GM19324 (cell line): ENCODE results near the gene ANKRD40.
"Not testable (repeated sequence)": the region's sequence is repeated elsewhere in the genome, so short reads cannot be mapped to it uniquely, and the experiment has no call there.

Experiments used
- ATAC-seq: cut with Tn5 transposase; IDR thresholded peaks from one replicate; pipeline ENCODE4 v1.9.1; 2021; ENCODE audit warnings: mild to moderate bottlenecking, moderate library complexity; ENCODE audit not compliant: unreplicated experiment, low FRiP score

The ANKRD40 gene

DNA sequence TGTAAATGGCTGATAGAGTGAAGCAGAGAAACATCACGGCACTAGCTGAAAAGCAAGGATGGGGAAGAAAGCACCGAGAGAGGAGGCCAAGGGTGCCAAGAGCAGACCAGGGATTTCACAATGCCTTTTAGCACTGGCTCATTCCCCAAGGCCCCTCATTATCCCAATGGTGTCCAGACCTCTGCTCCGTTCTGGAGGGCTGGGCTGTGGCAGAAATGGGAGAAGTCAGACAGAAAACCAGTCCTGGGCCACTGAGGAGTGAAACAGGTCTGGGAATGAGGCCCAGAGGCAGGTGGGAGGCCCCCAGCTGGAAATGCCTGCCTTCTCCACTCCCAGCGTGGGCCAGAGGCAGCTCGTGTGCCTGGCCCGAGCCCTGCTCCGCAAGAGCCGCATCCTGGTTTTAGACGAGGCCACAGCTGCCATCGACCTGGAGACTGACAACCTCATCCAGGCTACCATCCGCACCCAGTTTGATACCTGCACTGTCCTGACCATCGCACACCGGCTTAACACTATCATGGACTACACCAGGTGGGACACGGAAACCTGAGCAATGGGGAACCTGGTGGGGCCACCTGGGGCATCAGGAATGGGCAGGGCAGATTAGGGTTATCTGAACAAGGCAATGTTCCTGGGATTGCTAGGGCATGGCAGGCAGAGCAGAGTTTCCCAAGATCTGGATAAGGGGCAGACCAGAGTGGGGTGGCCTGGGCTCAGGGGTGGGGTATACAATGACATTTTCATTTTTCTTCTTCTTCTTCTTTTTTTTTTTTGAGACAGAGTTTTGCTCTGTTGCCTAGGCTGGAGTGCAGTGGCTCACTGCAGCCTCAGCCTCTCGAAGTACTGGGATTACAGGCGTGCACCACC lies 20.3 kb downstream of the ANKRD40 start:
- ATAC-seq: no peak

GRCh38 chr17:50686494-50687199 lies 21.1 kb downstream of the ANKRD40 start:
- no peak for ATAC-seq

DNA sequence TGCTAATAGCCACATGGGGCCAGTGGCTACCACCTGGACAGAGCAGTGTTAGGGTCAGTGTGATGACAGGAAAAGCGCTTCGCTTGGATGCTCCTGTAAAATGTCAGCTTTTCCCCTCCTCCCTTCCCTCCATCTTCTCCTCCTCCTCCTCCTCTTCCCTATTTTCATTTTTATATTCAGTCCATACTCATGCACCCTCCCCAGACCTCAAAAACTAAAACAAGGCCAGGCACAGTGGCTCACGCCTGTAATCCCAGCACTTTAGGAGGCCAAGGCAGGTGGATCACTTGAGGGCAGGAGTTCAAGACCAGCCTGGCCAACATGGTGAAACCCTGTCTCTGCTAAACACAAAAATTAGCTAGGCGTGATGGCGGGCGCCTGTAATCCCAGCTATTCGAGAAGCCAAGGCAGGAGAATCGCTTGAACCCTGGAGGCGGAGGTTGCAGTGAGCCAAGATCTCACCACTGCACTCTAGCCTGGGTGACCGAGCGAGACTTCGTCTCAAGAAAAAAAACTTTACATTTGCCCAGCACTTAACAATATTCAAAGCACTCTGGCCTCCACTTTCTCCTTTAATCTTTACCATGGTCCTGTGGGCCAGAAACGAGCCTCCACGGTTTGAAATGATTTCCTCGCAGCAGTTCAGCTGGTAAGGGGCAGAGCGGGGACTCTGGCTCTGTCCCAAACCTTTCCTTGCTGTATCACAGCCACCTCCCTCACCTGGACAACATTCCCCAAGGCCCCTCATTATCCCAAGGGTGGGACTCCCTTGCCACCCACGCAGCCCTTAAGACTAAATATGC lies 21.8 kb downstream of the ANKRD40 start:
- ATAC-seq: no peak

DNA sequence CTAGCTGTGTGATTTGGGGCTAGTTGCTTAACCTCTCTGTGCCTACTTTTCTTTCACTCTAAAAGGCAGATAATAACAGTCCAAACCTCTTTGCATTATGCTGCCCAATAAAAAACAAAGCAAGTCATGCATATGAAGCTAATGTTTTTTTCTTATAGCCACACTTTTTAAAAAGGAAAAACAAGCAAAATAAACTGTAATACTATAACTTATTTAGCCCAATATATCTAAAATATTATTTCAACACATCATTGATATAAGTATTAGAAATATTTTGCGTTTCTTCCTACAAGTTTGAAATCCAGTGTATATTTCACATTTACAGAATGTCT lies 22.4 kb downstream of the ANKRD40 start:
- ATAC-seq: no peak

- ATAC-seq: no peak
Measured at GRCh38 chr17:50684612-50685333, 22.9 kb downstream of the ANKRD40 start.

DNA sequence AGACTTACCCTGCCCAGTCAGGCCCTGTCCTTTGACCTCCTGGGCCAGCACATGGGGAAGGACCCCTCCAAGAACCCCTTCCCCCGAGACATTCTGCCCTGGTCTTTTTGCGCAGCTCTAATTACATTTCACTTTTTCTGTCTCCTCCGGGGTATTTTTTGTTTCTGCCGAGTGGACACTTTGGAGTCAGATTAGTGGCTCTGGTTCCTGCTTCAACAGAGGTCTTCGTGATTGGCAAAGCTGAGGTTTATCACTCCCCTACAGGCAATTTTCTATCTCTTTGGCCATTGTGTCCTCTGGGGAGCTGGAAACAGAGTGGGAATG lies 23.5 kb downstream of the ANKRD40 start:
- ATAC-seq: no peak

DNA sequence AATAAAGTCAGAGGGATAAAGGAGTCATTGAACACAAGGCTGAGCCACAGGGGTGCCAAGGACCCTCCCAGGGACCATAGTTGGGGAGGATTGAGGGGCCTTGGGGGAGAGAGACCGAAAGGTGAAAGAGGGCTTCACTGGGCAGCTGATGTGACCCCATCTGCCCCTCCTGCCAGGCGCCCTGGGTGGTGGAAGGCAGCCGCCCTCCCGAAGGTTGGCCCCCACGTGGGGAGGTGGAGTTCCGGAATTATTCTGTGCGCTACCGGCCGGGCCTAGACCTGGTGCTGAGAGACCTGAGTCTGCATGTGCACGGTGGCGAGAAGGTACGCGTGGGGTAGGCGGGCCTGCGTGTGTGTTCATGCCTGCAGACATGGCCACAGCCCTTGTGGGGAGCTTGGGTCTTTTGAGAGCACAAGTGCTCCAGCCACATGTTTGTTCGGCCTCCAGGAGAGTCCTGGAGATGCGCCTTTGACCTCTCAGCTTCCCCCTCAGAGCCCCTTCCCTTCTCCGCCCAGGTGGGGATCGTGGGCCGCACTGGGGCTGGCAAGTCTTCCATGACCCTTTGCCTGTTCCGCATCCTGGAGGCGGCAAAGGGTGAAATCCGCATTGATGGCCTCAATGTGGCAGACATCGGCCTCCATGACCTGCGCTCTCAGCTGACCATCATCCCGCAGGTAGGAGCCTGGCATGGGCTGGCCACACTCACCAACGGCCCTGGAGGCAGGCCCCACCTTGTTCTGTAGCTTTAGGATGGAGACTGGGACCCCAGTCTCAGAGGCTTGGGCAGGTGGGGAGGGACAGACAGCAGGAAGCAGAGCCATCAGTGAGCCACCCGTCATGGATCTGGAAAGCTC lies 24.1 kb downstream of the ANKRD40 start:
- no peak for ATAC-seq

DNA sequence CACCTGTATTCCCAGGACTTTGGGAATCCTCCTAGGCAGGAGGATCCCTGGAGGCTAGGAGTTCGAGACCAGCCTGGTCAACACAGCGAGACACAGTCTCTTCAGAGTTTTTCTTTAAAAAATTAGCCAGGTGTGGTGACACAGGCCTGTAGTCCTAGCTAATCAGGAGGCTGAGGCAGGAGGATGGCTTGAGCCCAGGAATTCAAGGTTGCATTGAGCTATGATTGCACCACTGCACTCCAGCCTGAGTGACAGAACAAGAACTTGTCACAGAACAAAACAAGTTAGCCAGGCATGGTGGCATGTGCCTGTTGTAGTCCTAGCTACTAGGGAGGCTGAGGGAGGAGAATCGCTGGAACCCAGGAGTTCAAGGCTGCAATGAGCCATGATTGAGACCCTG lies 24.8 kb downstream of the ANKRD40 start:
- no peak for ATAC-seq

DNA sequence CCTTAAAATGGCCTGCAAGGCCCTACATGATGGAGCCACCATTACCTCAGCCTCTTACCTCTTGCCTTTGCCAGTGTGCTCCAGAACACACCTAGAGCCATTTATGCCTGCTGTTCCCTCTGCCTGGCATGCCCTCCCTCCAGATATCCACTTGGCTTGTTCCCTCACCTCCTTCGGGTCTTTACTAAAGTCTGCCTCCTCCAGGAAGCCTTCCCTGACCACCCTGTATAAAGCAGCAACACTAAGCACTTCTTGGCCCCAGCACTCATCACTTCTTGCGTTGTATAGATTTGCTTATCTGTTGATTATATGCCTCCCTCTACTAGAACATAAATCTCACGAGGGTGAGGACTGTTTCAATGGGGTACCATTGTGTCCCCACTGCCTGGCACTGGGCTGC lies 25.3 kb downstream of the ANKRD40 start:
- ATAC-seq: no peak

DNA sequence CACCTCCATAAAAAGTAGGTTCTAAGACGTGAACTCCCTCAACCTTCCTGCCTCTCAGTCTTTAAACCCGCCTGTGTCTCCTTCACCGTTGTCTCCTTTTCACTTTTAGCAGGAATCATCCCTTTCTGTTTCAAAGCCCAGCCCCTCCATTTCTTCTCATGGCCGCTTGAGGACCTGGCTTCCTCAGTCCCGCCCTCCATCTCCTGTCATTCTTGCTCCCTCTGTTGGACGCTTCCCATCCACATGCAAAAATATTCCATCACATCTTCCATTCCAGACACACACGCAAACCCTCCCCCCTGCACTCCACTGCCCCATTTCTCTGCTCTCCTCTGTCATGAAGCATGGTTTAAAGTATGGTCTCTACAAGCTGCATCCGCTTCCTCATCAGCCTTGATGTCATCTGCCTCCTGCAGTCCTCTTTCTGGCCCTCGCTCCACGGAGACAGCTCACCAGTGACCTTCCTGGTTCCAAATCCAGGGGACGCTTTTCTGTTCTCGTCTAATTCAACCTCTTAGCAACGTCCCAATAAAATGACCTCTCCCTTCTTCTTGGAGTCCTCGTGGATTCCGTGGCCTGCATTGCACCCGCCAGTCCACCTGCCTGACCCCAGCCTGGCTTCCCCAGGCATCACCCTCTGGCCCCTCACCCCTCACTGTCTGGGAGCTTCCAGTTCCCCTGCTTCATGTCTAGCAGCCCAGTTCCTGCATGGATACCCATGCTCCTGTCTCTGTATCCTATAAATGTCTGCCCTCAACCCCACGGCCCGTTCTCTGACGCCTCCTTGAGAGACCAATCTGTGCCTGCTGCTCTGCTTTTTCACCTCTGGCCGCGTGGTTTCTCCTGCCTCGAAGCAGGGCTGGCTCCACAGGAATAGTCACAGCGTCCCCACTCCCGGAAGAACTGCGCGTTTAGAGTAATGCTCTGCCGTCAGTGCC lies 26.2 kb downstream of the ANKRD40 start:
- ATAC-seq: no peak

DNA sequence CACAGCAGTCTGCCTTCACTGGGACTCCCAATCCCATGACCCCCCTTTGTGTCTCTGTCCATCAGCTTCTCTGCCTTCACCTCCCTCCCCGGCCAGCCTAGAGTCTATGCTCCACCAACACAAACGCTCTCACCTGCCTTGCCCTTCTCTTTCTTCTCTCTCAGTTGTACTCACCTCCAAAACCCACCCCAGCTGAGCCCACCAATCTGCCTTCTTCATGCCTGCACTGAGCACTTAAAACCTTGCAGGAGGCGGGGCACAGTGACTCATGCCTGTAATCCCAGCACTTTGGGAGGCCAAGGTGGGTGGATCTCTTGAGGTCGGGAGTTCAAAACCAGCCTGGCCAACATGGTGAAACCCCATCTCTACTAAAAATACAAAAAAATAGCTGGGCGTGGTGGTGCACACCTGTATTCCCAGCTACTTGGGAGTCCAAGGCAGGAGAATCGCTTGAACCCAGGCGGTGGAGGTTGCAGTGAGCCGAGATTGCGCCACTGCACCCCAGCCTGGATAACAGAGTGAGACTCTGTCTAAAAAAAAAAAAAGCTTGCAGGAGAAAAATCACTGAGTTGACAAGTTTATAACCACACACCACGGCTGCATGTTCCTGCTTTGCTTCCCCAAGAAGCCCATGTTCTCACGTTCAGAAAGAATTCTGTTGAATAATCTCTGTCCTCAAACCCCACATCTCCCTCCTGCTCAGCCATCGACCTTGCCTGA lies 27.0 kb downstream of the ANKRD40 start:
- not testable (repeated sequence) for ATAC-seq

- ATAC-seq: no peak
Measured at GRCh38 chr17:50680126-50680525, 27.6 kb downstream of the ANKRD40 start.

- ATAC-seq: no peak
Measured at GRCh38 chr17:50679008-50679544, 28.6 kb downstream of the ANKRD40 start.

DNA sequence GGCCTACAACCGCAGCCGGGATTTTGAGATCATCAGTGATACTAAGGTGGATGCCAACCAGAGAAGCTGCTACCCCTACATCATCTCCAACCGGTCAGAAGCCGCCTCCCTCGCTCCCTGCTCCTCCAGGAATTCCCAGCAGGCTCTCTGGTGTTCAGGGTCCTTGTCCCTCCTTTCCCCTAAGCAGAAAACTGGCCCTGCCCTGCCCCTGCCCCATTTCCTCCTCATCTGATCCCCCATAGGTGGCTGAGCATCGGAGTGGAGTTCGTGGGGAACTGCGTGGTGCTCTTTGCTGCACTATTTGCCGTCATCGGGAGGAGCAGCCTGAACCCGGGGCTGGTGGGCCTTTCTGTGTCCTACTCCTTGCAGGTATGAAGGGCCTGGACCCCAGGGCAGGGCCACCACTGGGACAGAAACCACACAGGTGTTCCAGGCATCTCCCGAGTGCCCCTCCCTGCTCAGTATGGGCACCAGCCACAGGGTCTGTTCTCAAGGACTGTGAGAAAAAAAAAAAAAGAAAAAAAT lies 29.8 kb downstream of the ANKRD40 start:
- ATAC-seq: no peak

GRCh38 chr17:50676065-50676975 lies 31.4 kb downstream of the ANKRD40 start:
- ATAC-seq: no peak

DNA sequence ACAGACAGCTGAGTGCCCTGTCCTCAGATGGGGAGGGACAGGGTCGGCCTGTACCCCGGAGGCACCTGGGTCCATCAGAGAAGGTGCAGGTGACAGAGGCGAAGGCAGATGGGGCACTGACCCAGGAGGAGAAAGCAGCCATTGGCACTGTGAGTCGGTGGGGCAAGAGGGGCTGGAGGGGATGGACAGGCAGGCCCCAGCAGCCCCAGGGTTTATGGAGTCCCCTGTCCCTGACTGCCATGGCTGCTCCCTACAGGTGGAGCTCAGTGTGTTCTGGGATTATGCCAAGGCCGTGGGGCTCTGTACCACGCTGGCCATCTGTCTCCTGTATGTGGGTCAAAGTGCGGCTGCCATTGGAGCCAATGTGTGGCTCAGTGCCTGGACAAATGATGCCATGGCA lies 32.1 kb downstream of the ANKRD40 start:
- ATAC-seq: no peak

- ATAC-seq: no peak
Measured at GRCh38 chr17:50675190-50675589, 32.5 kb downstream of the ANKRD40 start.
